K562 (cell line): ENCODE data around the gene ADCY1. TPM values are rescaled to one million over a fixed set of nuclear protein-coding genes. Genes with fewer than 3 reads are reported as not detected.

Source experiments
- ATAC-seq: fragments of 200-7000 bp; cut with Tn5 transposase; 3 replicates; pipeline ENCODE4 v1.9.1; 2020; ENCODE audit warnings: moderate library complexity
- BruUV-seq: library from RNA; stranded (reverse); fragments of 400-500 nt; replicated peaks from 2 replicates; lab custom pipeline; 2021; lab: Mats Ljungman, UMichigan
- CTCF ChIA-PET: fragments of 300-600 bp; formaldehyde crosslinking; extraction: SDS; loops from one replicate; lab custom pipeline; 2021; ENCODE audit warnings: low intra/inter-chr PET ratio; lab: Yijun Ruan, JAX
- POLR2A ChIA-PET: fragments of 300-600, 350-650 bp; sonication (Branson Sonifier 250); formaldehyde crosslinking; extraction: SDS; loops from one replicate; lab custom pipeline; 2021; ENCODE audit warnings: antibody characterized with exemption, inconsistent platforms; lab: Yijun Ruan, JAX
- DNase-seq, 4 experiments: peaks; one replicate each; pipeline versions ENCODE4 v3.0.0 to v3.0.0-alpha.2; 2011 to 2018; ENCODE audit warnings: low spot score in 3 of 4, mixed read lengths in 3 of 4; ENCODE audit errors: extremely low read depth in 1 of 4
- FAIRE-seq: peaks from 2 replicates; lab custom pipeline; 2011; peaks lifted over from hg19 to GRCh38; lab: Jason Lieb, UNC
- H2AFZ ChIP-seq: 2 replicates; pipeline ENCODE4 v1.6.0; 2011; ENCODE audit warnings: low read depth, low read length, control low read depth, inconsistent platforms
- H3K27ac ChIP-seq: fragments of 200-600 bp; 3 replicates; pipeline ENCODE4 v1.8.0; 2011; ENCODE audit warnings: low read depth, mild to moderate bottlenecking, control low read depth, inconsistent platforms, low read length, moderate library complexity, mixed read lengths; ENCODE audit errors: extremely low read depth
- H3K27me3 ChIP-seq, 2 experiments: fragments of 300-600 bp in 1 of 2; 2 replicates in 1 of 2; 3 replicates in 1 of 2; pipeline versions ENCODE4 v1.6.0 to v1.8.0; 2011; ENCODE audit warnings: inconsistent platforms in 2 of 2, low read length in 2 of 2, mild to moderate bottlenecking in 1 of 2, mixed read lengths in 1 of 2, moderate library complexity in 1 of 2; ENCODE audit not compliant: control insufficient read depth in 2 of 2, insufficient read depth in 2 of 2
- H3K36me3 ChIP-seq: fragments of 300-600 bp; 3 replicates; pipeline ENCODE4 v1.8.0; 2011; ENCODE audit warnings: mild to moderate bottlenecking, low read length, inconsistent platforms; ENCODE audit not compliant: control insufficient read depth, insufficient read depth
- H3K4me1 ChIP-seq, 2 experiments: fragments of 200-600 bp in 1 of 2; replicated peaks in 1 of 2; 2 replicates in 1 of 2; 3 replicates in 1 of 2; pipeline versions ENCODE4 v1.5.1 to v1.8.0; 2011; ENCODE audit warnings: inconsistent platforms in 2 of 2, low read length in 2 of 2, mild to moderate bottlenecking in 1 of 2, mixed read lengths in 1 of 2, moderate library complexity in 1 of 2; ENCODE audit not compliant: control insufficient read depth in 2 of 2, insufficient read depth in 2 of 2
- H3K4me2 ChIP-seq: 2 replicates; pipeline ENCODE4 v1.6.1; 2011; ENCODE audit warnings: low read length, control low read depth, inconsistent platforms, mixed read lengths; ENCODE audit not compliant: insufficient read depth
- H3K4me3 ChIP-seq: fragments of 200-600 bp; sonication (generic), shearing (Covaris generic); 2 replicates; pipeline ENCODE4 v1.5.1; 2016; ENCODE audit warnings: control low read depth, inconsistent platforms
- H3K79me2 ChIP-seq: fragments of 200-600 bp; 3 replicates; pipeline ENCODE4 v1.8.0; 2011; ENCODE audit warnings: low read length, inconsistent platforms; ENCODE audit not compliant: control insufficient read depth, insufficient read depth
- H3K9ac ChIP-seq, 2 experiments: 2 replicates each; pipeline versions ENCODE4 v1.6.0 to v1.6.1; 2011; ENCODE audit warnings: low read depth in 2 of 2, low read length in 2 of 2, control low read depth in 1 of 2, inconsistent platforms in 1 of 2, mild to moderate bottlenecking in 1 of 2, mixed read lengths in 1 of 2; ENCODE audit not compliant: insufficient read depth in 1 of 2
- H3K9me1 ChIP-seq: one replicate; pipeline ENCODE4 v1.6.0; 2011; ENCODE audit warnings: inconsistent platforms, mild to moderate bottlenecking, low read length, moderate library complexity; ENCODE audit not compliant: control insufficient read depth, insufficient read depth
- H3K9me3 ChIP-seq: replicated peaks from 2 replicates; pipeline ENCODE4 v1.5.1; 2011; ENCODE audit warnings: low read depth, low read length, inconsistent platforms; ENCODE audit not compliant: control insufficient read depth, insufficient read depth
- H4K20me1 ChIP-seq: replicated peaks from 2 replicates; pipeline ENCODE4 v1.6.1; 2011; ENCODE audit warnings: low read length, inconsistent platforms, mixed read lengths; ENCODE audit not compliant: control insufficient read depth, insufficient read depth
- AFF4 ChIP-seq: sonication (generic); formaldehyde crosslinking; IDR thresholded peaks from 2 replicates; pipeline ENCODE4 v1.8.0; 2023; ENCODE audit warnings: mild to moderate bottlenecking, missing genetic modification reagents
- WGBS: fragments of 100-300 bp; shearing (Covaris generic); methylation state at CpG from one replicate; pipeline ENCODE4 v1.1.6; 2016; ENCODE audit warnings: low coverage, mixed read lengths; ENCODE audit not compliant: insufficient coverage; ENCODE audit errors: missing lambda C conversion rate; 5-methylcytosine and 5-hydroxymethylcytosine counted together
- in situ Hi-C: fragments of 300-500 bp; cut with MboI; formaldehyde crosslinking; loops from 4 replicates; pipeline ENCODE4 v1.15.0; 2018; ENCODE audit warnings: inconsistent platforms, mixed read lengths
- intact Hi-C: fragments of 100-400 bp; cut with micrococcal nuclease; formaldehyde crosslinking; loops from 2 replicates; pipeline ENCODE4 v1.14.2; 2022
- polyA plus RNA-seq, 8 experiments: library from polyadenylated mRNA; depleted of rRNA in 4 of 8; stranded (reverse) in 5 of 8; unstranded in 3 of 8; fragments of >200 nt; fragmentation: Nextera tagmentation in 2 of 8; fragmentation: Illumina TruSeq in 1 of 8; extraction: Ambion mirVana in 2 of 8; extraction: Trizol in 1 of 8; gene quantifications; 2 replicates each; pipeline versions ENCODE4 v1.2.1 to v1.2.3, GENCODE V29; 2011 to 2014; ENCODE audit warnings: inconsistent platforms in 1 of 8, missing spikeins in 1 of 8
- total RNA-seq, 7 experiments: library from RNA; depleted of rRNA in 6 of 7; stranded (reverse); fragments of >200 nt in 6 of 7; fragmentation: Illumina TruSeq in 2 of 7; extraction: Trizol in 2 of 7; gene quantifications; 2 replicates each; pipeline versions ENCODE4 v1.2.1 to v1.2.3, GENCODE V29; 2011 to 2021; ENCODE audit warnings: low replicate concordance in 1 of 7

ADCY1 gene
- total and polyA plus RNA-seq, 9 of the 15 experiments (the other 6 are each of a cell fraction or from before 2014, with no cell fraction given), result under 0.01 to 0.18 (median 0.10) TPM; not detected in 4

GRCh38 chr7:45656431-45656830 is 82.3 kb downstream of the ADCY1 start:
- H3K36me3 ChIP-seq, result no peaks in the 10 kb centered on the region
- H4K20me1 ChIP-seq, result no peaks in the 10 kb centered on the region; the same call in 1 of the 2 replicates
- no peak overlapping the region for H3K4me2 ChIP-seq
- ATAC-seq (no peak), FAIRE-seq (no peak), DNase-seq (no peak)
- intact Hi-C loops, result no loop called here
- H3K27me3 ChIP-seq, result peaks cover 0 to 20% of the 10 kb centered on the region in 2 experiments; a peak in 2 of 5 replicates
- in situ Hi-C loops, result no loop called here
- no peak overlapping the region for H2AFZ ChIP-seq
- no peaks in the 10 kb centered on the region for H3K79me2 ChIP-seq
- H3K9me1 ChIP-seq, result no peaks in the 10 kb centered on the region
- no peak overlapping the region for H3K4me3 ChIP-seq
- no TSS peak for BruUV-seq
- H3K4me1 ChIP-seq, result no peaks in the 10 kb centered on the region
- TF ChIP-seq AFF4 (CRISPR knock-in tag), result no peak
- TF ChIP-seq, all 486 proteins: peak for 0
- no peaks in the 10 kb centered on the region for H3K9me3 ChIP-seq
- POLR2A ChIA-PET, result interaction anchor here (0.7 kb wide), 1 partner anchor 1463 kb away, joined by 4 read pairs; no protein-coding TSS in a partner anchor
- no peak overlapping the region for H3K27ac ChIP-seq
- no peak overlapping the region for H3K9ac ChIP-seq
- 4% methylated on average over 2 of the region's 2 CpGs for WGBS
- CTCF ChIA-PET, result no interaction called here
